Osteoblast (primary cell): ENCODE data around the gene EHBP1. TPM values are rescaled to one million over a fixed set of nuclear protein-coding genes. Genes with fewer than 3 reads are reported as not detected.

Experiments used
- DNase-seq: peaks from one replicate; pipeline ENCODE4 v3.0.0; 2011; ENCODE audit warnings: low spot score, mixed read lengths; ENCODE audit not compliant: insufficient read length; ENCODE audit errors: missing footprints
- H2AFZ ChIP-seq: 2 replicates; pipeline ENCODE4 v1.6.0; 2011; ENCODE audit warnings: mild to moderate bottlenecking, low read length
- H3K27ac ChIP-seq: 2 replicates; pipeline ENCODE4 v1.5.1; 2011; ENCODE audit warnings: mild to moderate bottlenecking, low read depth, low read length, moderate library complexity
- H3K27me3 ChIP-seq: 2 replicates; pipeline ENCODE4 v1.6.0; 2012; ENCODE audit warnings: mild to moderate bottlenecking, control low read depth, inconsistent platforms, low read length, moderate library complexity; ENCODE audit not compliant: insufficient read depth
- H3K36me3 ChIP-seq: 2 replicates; pipeline ENCODE4 v1.5.1; 2011; ENCODE audit warnings: mild to moderate bottlenecking, low read length, control low read depth, moderate library complexity; ENCODE audit not compliant: insufficient read depth
- H3K4me1 ChIP-seq: 2 replicates; pipeline ENCODE4 v1.5.1; 2011; ENCODE audit warnings: mild to moderate bottlenecking, low read length, control low read depth, moderate library complexity; ENCODE audit not compliant: insufficient read depth
- H3K4me2 ChIP-seq: 2 replicates; pipeline ENCODE4 v1.6.0; 2011; ENCODE audit warnings: mild to moderate bottlenecking, low read length; ENCODE audit not compliant: insufficient read depth
- H3K4me3 ChIP-seq: fragments of 200-600 bp; sonication (generic); 3 replicates; pipeline ENCODE4 v1.5.1; 2012; ENCODE audit warnings: mild to moderate bottlenecking, low read length, inconsistent platforms; ENCODE audit not compliant: insufficient read depth
- H3K79me2 ChIP-seq: 2 replicates; pipeline ENCODE4 v1.6.0; 2012; ENCODE audit warnings: mild to moderate bottlenecking, low read length, control low read depth, inconsistent platforms; ENCODE audit not compliant: insufficient read depth
- H3K9me3 ChIP-seq: 2 replicates; pipeline ENCODE4 v1.5.1; 2011; ENCODE audit warnings: low read depth, low read length, control low read depth
- H4K20me1 ChIP-seq: 2 replicates; pipeline ENCODE4 v1.6.0; 2012; ENCODE audit warnings: mild to moderate bottlenecking, low read length, control low read depth; ENCODE audit not compliant: insufficient read depth
- total RNA-seq: library from RNA; depleted of rRNA; stranded (reverse); fragments of >200 nt; gene quantifications from 2 replicates; pipeline ENCODE4 v1.2.3, GENCODE V29; 2012
- TF ChIP-seq, protein P1 (sequence below): IDR thresholded peaks from 2 replicates; pipeline ENCODE4 v1.5.1; 2011; ENCODE audit warnings: mild to moderate bottlenecking, low read depth, low read length, moderate library complexity; ENCODE audit errors: extremely low read depth

The EHBP1 gene
- total RNA-seq, 1 donor = 96.3 TPM

DNA sequence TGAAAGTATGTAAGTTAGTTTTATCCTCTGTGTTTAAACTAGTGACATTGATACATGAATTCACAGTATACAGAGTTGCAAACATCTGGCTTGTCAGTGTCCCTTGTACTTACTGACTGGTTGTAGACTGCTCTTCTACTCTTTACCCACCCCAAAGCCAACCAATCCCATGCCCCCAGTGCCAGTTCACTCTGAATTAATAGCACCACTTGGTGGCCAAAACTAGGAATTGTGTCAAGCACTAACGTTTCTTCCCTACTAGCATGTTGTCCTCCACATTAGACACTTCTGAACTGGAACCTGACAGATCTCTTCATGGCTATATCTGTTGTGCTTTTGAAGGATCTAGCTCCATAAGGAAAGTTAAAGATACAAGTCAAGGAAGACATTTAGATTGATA, 317.9 kb downstream of the EHBP1 start:
- Histone ChIP-seq H3K27me3 (no peaks in the 10 kb centered on the region), H3K4me1 (no peaks in the 10 kb centered on the region), H2AFZ (no peak overlapping the region), H3K79me2 (no peaks in the 10 kb centered on the region), H3K9me3 (no peaks in the 10 kb centered on the region), H3K4me2 (no peak overlapping the region), H3K36me3 (peaks cover 2% of the 10 kb centered on the region), H3K27ac (no peak overlapping the region), H4K20me1 (no peaks in the 10 kb centered on the region), H3K4me3 (no peak overlapping the region)
- TF ChIP-seq, protein P1, sequence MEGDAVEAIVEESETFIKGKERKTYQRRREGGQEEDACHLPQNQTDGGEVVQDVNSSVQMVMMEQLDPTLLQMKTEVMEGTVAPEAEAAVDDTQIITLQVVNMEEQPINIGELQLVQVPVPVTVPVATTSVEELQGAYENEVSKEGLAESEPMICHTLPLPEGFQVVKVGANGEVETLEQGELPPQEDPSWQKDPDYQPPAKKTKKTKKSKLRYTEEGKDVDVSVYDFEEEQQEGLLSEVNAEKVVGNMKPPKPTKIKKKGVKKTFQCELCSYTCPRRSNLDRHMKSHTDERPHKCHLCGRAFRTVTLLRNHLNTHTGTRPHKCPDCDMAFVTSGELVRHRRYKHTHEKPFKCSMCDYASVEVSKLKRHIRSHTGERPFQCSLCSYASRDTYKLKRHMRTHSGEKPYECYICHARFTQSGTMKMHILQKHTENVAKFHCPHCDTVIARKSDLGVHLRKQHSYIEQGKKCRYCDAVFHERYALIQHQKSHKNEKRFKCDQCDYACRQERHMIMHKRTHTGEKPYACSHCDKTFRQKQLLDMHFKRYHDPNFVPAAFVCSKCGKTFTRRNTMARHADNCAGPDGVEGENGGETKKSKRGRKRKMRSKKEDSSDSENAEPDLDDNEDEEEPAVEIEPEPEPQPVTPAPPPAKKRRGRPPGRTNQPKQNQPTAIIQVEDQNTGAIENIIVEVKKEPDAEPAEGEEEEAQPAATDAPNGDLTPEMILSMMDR = peak; percentile 54
- peak; percentile 63 for DNase-seq

DNA sequence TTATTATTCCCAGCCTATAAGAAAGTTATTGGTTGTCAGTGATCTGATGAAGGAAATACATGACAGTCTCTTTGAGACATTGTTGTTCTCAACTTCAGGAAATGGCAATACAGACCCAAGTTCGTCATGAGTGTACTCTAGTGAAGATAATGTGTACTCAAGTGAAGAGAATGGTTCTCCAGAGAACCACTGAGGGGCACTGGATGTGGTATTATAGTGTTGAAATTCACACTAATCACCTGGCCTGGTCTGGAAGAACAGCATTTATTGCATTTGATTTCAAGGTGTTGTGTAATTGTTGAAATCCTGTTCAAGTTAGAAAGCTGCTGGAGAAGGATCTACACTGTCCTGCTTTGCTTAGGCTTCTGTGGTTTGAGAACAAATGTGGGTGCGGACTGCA, 321.7 kb downstream of the EHBP1 start:
- Histone ChIP-seq H3K4me2 (no peak overlapping the region), H2AFZ (no peak overlapping the region), H3K27me3 (no peaks in the 10 kb centered on the region), H3K79me2 (no peaks in the 10 kb centered on the region), H3K4me1 (no peaks in the 10 kb centered on the region), H4K20me1 (no peaks in the 10 kb centered on the region), H3K27ac (no peak overlapping the region), H3K4me3 (no peak overlapping the region), H3K9me3 (no peaks in the 10 kb centered on the region), H3K36me3 (peaks cover 2% of the 10 kb centered on the region)
- TF ChIP-seq, protein P1 = no peak
- DNase-seq = no peak

DNA sequence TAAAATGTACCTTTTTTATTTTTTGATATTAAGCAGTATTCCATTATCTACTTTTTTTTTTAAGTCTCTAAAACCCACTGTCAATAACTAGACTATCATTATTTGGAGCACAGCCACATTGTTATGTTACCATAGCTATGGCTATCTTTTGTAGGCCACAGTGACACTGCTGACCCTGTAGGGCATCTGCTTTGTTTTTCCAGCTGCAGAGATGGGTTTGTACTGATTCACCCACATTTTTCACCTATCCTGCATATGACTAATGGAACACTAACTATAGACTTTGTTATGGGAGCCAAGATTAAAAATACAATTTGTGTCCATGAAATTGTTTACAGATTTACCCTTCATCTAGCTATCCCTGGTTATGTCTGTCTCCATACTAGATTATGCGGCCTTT, 323.5 kb downstream of the EHBP1 start:
- Histone ChIP-seq H3K4me1 (no peaks in the 10 kb centered on the region), H3K36me3 (peaks cover 2% of the 10 kb centered on the region), H3K27ac (no peak overlapping the region), H3K4me3 (no peak overlapping the region), H3K79me2 (no peaks in the 10 kb centered on the region), H4K20me1 (no peaks in the 10 kb centered on the region), H3K4me2 (no peak overlapping the region), H2AFZ (no peak overlapping the region), H3K9me3 (no peaks in the 10 kb centered on the region), H3K27me3 (no peaks in the 10 kb centered on the region)
- peak; percentile 30 for DNase-seq
- TF ChIP-seq, protein P1 = no peak

DNA sequence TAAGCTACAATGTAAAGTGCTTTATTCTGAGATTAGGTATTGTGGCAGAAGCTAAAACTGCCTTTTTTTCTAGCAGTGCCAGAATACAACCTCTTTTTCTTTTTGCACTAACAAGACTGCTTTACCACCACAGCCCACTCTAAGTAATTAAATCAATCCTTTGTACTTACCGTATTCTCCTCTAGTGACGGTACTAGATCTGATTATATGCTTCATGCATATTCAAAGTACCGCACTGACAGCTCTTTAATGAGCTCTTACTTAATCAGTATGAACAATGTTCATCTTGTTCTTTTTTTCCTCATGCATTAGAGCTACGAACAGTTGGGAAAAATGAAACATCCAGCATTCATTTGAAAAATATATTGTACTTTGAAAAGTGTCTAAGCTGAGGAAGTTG, 329.0 kb downstream of the EHBP1 start:
- Histone ChIP-seq H2AFZ (no peak overlapping the region), H4K20me1 (no peaks in the 10 kb centered on the region), H3K27ac (no peak overlapping the region), H3K9me3 (no peaks in the 10 kb centered on the region), H3K4me3 (no peak overlapping the region), H3K4me1 (no peaks in the 10 kb centered on the region), H3K36me3 (no peaks in the 10 kb centered on the region), H3K27me3 (no peaks in the 10 kb centered on the region), H3K79me2 (no peaks in the 10 kb centered on the region), H3K4me2 (no peak overlapping the region)
- DNase-seq = no peak
- TF ChIP-seq, protein P1 = no peak
